GM21529 (cell line): Measurements from ENCODE around the gene USE1.
A peak's percentile ranks its signal among the peaks of the same experiment; 100 is the strongest.
"Not testable (repeated sequence)": the region's sequence is repeated elsewhere in the genome, so short reads cannot be mapped to it uniquely, and the experiment has no call there.

Experiments
- ATAC-seq: cut with Tn5 transposase; IDR thresholded peaks from one replicate; pipeline ENCODE4 v1.9.1; 2021; ENCODE audit not compliant: unreplicated experiment

The USE1 gene, protein sequence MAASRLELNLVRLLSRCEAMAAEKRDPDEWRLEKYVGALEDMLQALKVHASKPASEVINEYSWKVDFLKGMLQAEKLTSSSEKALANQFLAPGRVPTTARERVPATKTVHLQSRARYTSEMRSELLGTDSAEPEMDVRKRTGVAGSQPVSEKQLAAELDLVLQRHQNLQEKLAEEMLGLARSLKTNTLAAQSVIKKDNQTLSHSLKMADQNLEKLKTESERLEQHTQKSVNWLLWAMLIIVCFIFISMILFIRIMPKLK

DNA sequence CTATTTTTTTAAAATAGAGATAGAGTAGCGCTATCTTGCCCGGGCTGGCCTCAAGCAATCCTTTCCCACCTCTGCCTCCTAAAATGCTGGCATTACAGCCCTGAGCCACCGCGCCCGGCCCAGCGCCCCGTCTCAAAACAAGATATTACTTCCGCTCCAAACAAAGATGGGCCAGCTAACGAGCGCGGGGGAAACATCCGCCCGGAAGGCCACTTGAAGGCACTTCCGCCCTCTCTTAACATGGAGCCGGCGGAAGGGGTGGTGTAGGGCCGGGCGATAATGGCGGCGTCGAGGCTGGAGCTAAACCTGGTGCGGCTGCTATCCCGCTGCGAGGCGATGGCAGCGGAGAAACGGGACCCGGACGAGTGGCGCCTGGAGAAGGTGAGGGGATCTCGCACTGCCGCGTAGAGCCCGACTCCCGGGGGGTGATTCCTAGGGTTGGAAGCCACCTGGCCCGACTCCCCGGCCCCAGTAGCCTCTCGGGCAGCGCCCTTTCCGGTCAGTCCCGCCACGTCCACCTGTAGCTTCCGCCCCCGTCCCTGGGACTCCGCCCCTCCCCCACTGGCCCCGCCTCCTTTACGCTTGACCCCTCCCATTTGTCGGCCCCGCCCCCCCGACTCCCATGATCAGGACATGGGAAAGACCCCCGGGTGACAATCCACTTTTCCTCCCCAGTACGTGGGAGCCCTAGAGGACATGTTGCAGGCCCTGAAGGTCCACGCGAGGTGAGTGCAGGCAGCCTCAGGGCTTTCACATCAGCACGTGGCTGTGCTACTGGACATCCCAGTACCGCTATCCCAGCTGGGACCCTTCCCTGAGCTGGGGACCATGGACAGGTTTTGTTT lies at the start of gene USE1:
TSS of gene USE1 (plus strand) at position 231 of the 845 bp plus-strand sequence. CDS start at position 280, 49 bp downstream.
- peak; percentile 77 for ATAC-seq

DNA sequence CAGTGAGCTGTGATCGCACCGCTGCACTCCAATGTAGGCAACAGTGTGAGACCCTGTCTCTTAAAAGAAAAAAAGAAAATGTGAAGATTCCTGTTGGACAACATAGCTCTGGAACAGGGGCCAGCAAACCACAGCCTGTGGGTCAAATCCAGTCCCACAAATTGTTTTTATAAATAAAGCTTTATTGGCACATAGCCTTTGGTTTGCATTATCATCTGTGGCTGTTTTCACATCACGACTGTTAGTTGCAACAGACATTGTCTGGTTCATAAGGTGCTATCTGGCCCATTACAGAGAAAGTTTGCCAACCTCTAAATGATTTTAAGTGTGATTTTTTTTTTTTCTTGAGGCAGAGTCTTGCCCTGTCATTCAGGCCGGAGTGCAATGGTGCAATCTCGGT lies 49.4 kb upstream of the USE1 start:
- ATAC-seq, result no peak

DNA sequence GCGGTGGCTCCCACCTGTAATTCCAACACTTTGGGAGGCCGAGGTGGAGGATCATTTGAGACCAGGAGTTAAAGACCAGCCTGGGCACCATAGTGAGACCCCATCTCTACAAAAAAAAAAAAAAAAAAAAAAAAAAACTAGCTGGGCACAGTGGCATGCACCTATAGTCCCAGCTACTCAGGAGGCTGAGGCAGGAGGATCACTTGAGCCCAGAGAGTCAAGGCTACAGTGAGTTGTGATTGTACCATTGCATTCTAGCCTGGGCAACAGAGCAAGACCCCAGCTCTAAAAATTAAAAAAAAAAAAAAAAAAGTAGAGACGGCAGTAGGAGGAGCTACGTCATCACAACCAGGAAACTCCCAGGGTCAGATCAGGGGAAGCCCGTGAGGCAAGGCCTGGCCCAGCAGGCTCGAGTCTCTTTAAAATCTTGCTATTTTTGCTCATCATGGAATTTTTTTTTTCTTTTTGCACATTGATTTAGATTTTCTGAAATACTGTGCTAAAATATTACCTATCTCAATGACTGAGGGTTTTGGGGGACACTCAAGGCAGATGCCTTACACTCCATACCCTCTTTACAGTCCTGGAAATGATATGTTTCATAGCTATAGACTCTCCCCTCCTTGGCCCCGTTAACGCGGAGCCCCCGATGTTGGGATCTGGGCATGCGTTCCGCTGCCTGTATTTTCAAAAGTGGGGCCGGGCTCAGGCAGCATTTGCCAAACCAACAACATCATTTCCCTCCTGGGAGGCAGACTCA lies 44.4 kb upstream of the USE1 start:
- ATAC-seq, result no peak

DNA sequence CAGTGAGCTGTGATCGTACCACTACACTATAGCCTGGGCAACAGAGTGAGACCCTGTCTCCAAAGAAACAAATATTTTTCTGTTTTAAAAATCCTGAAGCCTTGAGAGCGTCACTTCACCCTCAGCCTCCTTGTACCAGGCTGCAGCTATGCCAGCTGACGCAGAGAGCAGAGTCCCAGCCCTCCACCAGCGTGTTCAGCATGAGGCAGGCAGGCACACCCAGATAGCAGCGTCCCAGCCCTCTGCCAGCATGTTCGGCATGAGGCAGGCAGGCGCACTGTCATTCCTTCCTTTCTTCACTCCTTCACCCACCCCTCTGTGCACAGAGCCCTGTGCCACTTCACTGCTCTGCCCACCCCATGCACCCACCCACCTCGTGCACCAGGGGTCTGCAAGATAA lies 43.3 kb upstream of the USE1 start:
- ATAC-seq, result no peak

DNA sequence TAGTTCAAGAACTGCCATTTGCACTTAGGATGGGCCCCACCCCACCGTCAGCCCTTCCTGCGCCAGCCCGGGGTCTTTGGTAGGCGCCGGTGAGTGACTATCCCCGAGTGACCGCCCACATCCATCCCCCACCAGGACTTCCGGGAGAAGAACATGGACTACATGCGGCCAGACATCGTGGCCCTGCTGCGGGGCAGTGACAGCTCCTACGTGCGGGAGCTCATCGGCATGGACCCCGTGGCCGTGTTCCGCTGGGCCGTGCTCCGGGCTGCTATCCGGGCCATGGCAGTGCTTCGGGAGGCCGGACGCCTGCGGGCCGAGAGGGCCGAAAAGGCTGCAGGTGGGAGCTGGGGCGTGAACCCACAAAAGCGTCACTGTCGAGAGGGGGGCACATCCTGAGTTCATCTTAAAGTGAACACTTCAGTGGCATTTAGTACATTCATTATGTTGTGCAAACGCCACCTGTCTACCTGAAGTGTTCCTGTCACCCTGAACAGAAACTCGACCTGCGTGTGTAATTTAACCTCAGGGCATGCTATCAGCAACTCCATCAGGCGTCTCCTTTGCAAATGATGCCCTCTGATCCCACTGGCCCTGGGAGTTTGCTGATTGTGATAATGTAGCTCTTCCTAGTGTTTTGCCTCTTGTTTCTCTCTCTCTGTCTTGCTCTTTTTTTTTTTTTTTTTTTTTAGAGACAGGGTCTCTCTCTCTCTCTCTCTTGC lies 42.4 kb upstream of the USE1 start:
- no peak for ATAC-seq

DNA sequence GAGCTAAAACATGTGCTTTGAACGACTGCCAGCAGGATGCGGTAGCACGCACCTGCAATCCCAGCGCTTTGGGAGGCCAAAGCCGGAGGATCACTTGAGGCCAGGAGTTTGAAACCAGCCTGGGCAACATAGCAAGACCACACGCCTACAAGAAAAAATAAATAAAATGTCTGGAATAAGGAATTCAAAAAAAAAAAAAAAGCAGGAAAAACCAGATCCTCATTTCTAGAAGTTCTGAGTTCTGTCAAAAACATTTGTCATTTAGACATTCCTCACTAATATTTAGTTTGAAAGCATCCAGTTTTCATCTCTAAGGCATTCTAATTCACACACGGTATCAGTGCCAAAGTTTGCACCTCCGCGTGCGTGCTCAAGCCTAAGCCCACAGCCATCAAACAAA lies 36.9 kb upstream of the USE1 start:
- ATAC-seq, result no peak

DNA sequence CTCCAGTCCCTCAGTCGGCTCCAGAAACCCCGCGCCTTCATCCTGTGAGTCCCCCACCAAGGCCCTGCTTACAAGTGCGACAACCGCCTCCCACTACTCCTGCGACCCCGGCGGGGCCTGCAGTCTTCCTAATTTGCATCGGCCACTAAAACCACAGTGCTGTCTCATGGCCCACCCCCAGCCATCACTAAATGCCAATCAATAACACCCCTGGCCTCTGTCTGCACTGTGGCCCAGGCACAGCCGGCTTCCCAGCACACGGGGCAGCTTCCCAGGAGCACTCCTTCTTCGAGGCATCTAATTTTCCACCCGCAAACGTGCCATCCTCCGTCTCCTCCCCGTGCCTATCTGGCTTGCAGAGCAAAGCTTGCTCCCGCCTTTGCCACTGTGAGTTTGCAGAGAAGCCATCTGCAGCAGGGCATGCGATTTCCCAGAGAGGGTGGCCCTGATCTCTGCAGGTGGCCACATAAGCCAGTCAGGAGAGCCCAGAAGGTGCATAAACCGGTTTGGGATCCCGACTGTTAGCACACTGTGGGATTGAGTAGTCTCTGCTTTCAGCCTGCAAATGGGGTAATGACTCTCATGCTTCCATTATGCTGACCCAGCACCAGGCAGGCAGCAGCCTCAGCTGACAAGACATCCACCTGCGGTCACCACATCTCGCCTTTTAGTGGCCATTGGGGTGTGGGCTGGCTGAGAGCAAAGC lies 34.0 kb upstream of the USE1 start:
- ATAC-seq, result no peak

DNA sequence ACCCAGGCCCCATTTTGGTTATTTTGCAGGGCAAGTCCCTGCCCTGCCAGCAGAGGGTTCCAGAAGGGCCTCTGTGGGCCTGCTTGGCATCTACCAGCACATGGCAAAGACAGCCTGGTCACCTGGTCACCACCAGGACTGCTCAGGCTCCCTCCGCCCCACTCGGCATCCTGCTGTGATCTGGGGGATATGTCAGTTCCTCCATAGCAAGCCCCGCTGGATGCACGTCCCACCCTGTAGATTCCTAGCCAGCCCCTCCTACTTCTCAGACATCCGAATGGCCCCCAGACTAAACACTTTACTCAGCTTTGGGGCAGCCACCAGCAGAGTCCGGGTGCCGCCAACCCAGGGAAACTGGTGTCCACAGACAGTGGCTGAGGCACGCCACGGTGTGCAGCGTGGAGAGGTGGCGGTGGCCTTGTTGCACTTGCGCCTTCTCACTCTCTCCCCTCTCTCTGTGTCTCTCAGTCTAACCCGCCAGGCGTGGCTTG lies 31.8 kb upstream of the USE1 start:
- ATAC-seq, result no peak

DNA sequence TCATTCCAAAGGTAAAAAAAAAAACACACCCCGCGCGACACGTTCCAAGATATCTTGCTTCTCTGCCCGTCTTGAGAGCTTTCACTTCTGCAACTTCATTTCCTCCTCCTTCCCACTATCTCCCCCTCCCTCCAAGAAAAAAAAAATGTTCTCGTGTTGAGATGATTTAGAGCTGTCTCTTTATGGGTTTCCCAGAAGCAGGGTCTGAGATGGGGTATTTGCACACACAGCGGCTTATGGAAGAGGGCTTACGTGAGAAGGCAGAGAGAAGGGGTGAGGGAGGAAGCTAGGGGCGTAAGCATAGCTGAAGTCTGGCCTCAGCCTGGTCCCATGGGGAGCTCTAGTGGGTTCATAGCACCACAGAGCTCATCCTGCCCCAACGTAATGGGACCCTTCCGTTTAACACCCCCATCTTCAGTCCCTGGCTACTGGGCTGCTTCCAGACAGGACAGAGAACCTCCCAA lies 31.3 kb upstream of the USE1 start:
- peak; percentile 53 for ATAC-seq

DNA sequence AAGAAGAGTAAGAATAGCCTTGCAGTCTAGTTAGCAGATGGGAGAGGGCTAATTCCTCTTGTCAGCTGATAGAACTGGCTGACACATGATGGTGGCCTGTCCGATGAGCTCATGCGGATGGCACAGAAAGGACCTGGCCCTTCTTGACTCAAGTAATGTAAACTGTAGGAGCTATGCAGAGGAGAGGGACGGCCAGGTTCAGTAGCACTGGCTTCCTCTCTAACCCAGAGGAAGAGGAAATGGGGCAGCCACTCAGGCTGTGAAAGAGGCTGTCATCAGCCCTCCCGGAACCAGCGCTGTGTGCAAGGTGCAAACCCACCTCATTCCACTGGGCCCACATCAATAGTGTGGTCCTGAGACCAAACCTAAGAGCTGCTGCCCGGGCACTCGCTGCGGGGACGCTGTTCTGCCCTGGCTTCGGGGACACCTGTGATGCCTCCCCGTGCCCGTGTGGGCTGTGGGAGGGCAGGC lies 30.8 kb upstream of the USE1 start:
- peak; percentile 19 for ATAC-seq

DNA sequence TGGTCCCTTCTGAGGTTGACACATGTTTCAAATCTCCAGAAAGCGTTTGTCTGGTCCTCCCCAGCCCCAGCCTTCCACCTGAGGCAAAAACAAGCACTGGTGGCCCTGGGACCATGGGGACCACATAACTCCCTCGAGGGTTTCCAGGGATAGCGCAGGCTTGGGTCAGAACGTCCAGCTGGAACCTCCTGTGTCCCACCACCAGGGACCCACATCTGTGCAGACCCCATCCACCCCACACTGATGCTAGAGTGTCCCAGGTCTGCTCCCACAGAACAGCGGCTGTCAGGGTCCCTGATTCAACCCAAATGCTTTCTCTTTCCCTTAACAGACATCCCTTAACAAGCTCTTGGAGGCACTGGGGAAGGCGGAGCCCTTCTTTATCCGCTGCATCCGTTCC lies 29.6 kb upstream of the USE1 start:
- no peak for ATAC-seq

DNA sequence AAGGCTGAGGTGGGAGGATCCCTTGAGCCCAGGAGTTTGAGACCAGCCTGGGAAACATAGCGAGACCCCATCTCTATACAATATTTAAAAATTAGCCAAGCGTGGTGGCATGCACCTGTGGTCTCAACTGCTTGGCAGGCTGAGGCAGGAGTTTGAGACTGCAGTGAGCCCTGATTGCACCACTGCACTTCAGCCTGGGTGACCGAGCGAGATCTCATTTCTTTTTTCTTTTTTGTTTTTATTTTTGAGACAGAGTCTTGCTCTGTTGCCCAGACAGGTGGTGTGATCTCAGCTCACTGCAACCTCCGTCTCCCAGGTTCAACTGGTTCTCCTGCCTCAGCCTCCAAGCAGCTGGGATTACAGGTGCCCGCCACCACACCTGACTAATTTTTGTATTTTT lies 23.4 kb upstream of the USE1 start:
- not testable (repeated sequence) for ATAC-seq

DNA sequence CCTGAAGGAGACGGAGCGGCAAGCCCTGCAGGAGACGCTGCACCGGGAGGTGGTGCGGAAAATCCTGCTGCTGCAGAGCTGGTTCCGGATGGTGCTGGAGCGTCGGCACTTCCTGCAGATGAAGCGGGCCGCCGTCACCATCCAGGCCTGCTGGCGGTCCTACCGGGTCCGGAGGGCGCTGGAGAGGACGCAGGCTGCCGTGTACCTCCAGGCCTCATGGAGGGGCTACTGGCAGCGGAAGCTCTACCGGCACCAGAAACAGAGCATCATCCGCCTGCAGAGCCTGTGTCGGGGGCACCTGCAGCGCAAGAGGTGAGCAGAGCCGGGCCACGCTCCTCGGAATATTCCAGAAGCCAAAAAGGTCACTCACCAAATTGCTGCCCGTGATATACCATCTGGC lies 22.4 kb upstream of the USE1 start:
- ATAC-seq, result no peak

DNA sequence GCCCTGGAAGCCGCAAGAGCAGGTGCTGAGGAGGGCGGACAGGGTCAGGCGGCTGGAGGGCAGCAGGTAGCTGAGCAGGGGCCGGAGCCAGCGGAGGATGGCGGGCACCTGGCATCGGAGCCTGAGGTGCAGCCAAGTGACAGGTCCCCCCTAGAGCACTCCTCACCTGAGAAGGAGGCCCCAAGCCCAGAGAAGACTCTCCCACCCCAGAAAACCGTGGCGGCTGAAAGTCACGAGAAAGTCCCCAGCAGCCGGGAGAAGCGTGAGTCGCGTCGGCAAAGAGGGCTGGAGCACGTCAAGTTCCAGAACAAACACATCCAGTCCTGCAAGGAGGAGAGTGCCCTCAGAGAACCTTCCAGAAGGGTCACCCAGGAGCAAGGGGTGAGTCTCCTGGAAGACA lies 20.5 kb upstream of the USE1 start:
- ATAC-seq, result no peak

DNA sequence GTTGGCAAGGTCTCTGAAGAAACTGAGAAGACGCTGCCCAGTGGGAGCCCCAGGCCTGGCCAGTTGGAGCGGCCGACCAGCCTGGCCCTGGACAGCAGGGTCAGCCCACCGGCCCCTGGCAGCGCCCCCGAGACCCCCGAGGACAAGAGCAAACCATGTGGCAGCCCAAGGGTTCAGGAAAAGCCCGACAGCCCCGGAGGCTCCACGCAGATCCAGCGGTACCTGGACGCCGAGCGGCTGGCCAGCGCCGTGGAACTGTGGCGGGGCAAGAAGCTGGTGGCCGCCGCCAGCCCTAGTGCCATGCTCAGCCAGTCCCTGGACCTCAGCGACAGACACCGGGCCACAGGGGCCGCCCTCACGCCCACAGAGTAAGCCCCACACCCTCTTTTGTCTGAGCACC lies 20.1 kb upstream of the USE1 start:
- ATAC-seq, result no peak

DNA sequence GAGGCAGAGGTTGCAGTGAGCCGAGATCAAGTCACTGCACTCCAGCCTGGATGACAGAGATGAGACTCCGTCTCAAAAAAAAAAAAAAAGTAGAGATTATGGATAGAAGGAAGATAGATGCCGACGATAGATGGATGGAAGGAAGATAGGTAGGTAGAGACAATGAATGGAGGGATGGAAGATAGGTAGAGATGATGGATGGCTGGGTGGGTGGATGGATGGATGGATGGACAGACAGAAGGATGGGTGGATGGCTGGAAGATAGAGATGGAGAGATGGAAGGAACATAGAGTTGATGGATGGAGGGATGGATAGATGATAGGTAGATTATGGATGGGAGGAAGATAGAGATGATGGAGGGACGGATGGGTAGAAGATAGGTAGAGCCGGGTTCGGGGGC lies 18.5 kb upstream of the USE1 start:
- no peak for ATAC-seq

DNA sequence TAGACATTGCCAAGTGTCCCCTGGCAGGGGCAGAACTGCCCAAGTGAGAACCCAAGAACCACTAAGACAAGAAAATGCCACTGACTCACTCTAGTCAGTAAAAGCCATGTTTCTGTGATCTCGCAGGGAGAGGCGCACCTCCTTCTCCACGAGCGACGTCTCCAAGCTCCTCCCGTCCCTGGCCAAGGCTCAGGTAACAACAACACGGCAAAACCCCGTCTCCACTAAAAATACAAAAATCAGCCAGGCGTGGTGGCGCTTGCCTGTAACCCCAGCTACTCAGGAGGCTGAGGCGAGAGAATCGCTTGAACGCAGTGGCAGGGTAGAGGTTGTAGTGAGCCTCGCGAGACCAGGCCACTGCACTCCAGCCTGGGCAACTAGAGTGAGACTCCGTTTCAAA lies 17.5 kb upstream of the USE1 start:
- ATAC-seq, result no peak

DNA sequence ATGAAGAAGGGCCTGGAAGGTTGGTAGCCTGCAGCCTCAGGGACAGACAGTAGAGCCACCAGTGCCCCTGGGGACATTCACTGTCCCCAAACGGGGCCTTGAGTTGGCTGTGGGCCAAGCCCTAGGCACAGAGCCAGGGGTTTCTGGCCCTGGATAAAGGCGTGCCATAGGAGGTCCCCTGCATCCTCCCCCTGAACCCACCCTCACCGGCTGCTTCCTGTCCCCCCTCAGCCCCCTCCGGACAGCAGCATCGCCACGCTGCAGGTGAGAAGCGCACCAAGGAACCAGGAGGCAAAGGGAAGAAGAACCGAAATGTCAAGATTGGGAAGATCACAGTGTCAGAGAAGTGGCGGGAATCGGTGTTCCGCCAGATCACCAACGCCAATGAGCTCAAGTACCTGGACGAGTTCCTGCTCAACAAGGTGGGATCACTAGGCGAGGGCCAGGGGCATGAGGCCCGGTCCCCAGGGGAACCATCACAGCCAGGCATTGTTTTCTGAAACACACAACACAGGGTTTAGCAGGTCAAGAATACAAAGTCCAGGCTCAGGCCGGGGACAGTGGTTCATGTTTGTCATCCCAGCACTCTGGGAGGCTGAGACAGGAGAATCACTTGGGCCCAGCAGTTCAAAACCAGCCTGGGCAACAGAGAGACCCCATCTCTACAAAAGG lies 14.6 kb upstream of the USE1 start:
- no peak for ATAC-seq

DNA sequence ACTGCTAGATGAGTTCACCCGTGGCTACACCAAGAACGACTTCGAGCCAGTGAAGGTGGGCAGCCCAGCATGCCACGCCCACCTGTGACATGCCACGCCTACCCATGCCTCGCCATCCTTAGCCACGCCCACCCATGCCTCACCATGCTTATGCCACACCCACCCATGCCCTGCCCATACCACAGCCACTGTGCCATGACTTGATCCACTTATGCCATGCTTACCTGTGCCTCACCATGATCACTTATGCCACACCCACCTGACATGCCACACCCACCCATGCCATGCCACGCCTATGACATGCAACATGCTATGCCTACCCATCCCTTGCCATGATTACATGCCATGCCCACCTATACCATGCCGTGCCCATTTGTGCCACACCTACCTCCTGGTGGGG lies 12.9 kb upstream of the USE1 start:
- no peak for ATAC-seq

DNA sequence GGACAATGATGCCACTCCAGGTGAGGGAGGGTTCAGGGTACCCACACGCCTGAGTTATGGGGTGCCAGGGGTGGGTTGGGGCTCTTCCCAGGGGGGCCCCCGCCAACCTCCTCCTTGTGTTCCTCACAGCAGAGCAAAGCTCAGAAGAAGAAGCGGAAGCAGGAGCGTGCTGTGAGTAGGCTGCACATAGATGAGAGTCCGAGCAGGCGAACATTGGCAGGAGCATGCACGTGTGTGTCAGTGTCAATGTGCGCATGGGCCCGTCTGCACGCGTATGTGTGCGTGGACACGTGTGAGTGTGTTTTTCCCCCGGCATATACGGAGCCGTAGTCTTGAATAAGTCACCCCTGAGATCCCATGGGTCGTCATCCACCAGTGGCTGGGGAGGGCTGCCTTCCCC lies 12.4 kb upstream of the USE1 start:
- ATAC-seq, result no peak
